Measurements from ENCODE around the gene ITGA8. TPM values are rescaled to one million over a fixed set of nuclear protein-coding genes. Genes with fewer than 3 reads are reported as not detected.

The ITGA8 gene
- total RNA-seq, 1 donor: 2.5 TPM

DNA sequence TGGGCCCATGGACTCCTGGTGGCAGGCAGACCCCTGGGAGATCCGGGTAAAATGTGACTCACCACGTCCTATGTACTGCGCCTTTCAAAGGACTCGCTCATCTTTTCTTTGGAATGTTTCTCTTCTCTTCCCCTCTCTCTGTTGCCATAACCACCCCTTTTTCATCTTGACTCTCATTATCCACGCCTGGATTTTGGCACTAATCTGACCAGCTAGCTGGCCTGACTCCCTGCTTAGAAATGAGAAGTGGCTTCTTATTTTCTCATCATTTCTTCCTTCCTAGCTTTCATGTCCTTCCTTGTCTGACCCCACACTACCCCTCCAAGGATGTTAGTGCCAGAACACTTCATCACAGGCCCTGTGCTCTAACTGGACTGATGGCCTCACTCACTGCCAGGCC, 250.6 kb downstream of the ITGA8 start:
- no peaks in the 10 kb centered on the region for H3K79me2 ChIP-seq (ENCODE audit: insufficient read depth, low read length)
- H3K27me3 ChIP-seq (ENCODE audit: insufficient read depth, low read length): peaks cover 13% of the 10 kb centered on the region
- H3K9me3 ChIP-seq (ENCODE audit: low read depth, low read length): no peaks in the 10 kb centered on the region
- H4K20me1 ChIP-seq (ENCODE audit: insufficient read depth, low read length): no peaks in the 10 kb centered on the region
- no peak overlapping the region for H3K4me3 ChIP-seq (ENCODE audit: insufficient read depth, low read length)
- TF ChIP-seq, protein P1, sequence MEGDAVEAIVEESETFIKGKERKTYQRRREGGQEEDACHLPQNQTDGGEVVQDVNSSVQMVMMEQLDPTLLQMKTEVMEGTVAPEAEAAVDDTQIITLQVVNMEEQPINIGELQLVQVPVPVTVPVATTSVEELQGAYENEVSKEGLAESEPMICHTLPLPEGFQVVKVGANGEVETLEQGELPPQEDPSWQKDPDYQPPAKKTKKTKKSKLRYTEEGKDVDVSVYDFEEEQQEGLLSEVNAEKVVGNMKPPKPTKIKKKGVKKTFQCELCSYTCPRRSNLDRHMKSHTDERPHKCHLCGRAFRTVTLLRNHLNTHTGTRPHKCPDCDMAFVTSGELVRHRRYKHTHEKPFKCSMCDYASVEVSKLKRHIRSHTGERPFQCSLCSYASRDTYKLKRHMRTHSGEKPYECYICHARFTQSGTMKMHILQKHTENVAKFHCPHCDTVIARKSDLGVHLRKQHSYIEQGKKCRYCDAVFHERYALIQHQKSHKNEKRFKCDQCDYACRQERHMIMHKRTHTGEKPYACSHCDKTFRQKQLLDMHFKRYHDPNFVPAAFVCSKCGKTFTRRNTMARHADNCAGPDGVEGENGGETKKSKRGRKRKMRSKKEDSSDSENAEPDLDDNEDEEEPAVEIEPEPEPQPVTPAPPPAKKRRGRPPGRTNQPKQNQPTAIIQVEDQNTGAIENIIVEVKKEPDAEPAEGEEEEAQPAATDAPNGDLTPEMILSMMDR (IDR thresholded peaks at IDR 0.05; ENCODE audit: extremely low read depth, low read depth, low read length): no peak
- no peak for DNase-seq (ENCODE audit: insufficient read length, low spot score, missing footprints)
- peaks cover 18% of the 10 kb centered on the region for H3K4me1 ChIP-seq (ENCODE audit: insufficient read depth, low read length)
- H3K27ac ChIP-seq (ENCODE audit: low read depth, low read length): no peak overlapping the region
- H3K36me3 ChIP-seq (ENCODE audit: insufficient read depth, low read length): no peaks in the 10 kb centered on the region
- H2AFZ ChIP-seq (ENCODE audit: low read length): no peak overlapping the region
- no peak overlapping the region for H3K4me2 ChIP-seq (ENCODE audit: insufficient read depth, low read length)

DNA sequence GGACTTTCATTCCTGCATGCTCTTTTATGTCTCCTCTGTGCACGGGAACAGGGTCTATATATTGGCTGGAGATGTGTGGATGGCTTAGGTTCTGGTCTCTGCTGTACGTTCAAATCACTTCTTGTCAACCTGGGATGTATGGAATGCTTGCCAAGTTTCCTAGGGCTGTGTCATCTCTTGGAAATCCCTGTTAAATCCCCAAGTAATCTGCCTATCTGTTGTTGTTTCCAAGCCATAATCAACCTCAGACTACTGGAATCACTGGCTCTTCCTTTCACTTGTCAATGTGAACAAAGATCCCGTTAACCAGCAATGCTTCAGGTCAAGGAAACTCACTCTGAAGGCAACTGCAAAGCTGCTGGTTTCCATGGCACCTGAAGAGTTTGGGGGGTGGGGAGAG, 255.3 kb downstream of the ITGA8 start:
- Histone ChIP-seq H4K20me1 (ENCODE audit: insufficient read depth, low read length) (no peaks in the 10 kb centered on the region), H3K27ac (ENCODE audit: low read depth, low read length) (no peak overlapping the region), H3K4me2 (ENCODE audit: insufficient read depth, low read length) (no peak overlapping the region), H3K79me2 (ENCODE audit: insufficient read depth, low read length) (no peaks in the 10 kb centered on the region), H3K4me1 (ENCODE audit: insufficient read depth, low read length) (peaks cover 11% of the 10 kb centered on the region), H3K27me3 (ENCODE audit: insufficient read depth, low read length) (peaks cover 10% of the 10 kb centered on the region), H3K9me3 (ENCODE audit: low read depth, low read length) (no peaks in the 10 kb centered on the region), H3K36me3 (ENCODE audit: insufficient read depth, low read length) (no peaks in the 10 kb centered on the region), H3K4me3 (ENCODE audit: insufficient read depth, low read length) (no peak overlapping the region), H2AFZ (ENCODE audit: low read length) (no peak overlapping the region)
- TF ChIP-seq, protein P1 (IDR thresholded peaks at IDR 0.05; ENCODE audit: extremely low read depth, low read depth, low read length): no peak
- no peak for DNase-seq (ENCODE audit: insufficient read length, low spot score, missing footprints)

Other genes starting within 250 kb of the ITGA8 start
- gene MINDY3, start 140.6 kb upstream of the ITGA8 start, total RNA-seq: 32.1 and 36.6 TPM in 2 replicates